Measurements from ENCODE around the gene SSTR4. TPM values are rescaled to one million over a fixed set of nuclear protein-coding genes. Genes with fewer than 3 reads are reported as not detected.

SSTR4 gene
- polyA plus RNA-seq, 1 experiment, result not detected

GRCh38 chr20:23018432-23018831 lies 16.7 kb upstream of the SSTR4 start:
- H3K36me3 ChIP-seq (ENCODE audit: control insufficient read depth, insufficient read depth, low read length), result no peaks in the 10 kb centered on the region
- no peaks in the 10 kb centered on the region for H3K27me3 ChIP-seq (ENCODE audit: control insufficient read depth, insufficient read depth, low read length)
- no peak overlapping the region for H3K4me3 ChIP-seq (ENCODE audit: low read depth, low read length)
- ChIA-PET CTCF (interaction anchor here (0.9 kb wide), 1 partner anchor 217 kb away, joined by 3 read pairs; no protein-coding TSS in a partner anchor), POLR2A (no interaction called here)
- TF ChIP-seq, protein P1, sequence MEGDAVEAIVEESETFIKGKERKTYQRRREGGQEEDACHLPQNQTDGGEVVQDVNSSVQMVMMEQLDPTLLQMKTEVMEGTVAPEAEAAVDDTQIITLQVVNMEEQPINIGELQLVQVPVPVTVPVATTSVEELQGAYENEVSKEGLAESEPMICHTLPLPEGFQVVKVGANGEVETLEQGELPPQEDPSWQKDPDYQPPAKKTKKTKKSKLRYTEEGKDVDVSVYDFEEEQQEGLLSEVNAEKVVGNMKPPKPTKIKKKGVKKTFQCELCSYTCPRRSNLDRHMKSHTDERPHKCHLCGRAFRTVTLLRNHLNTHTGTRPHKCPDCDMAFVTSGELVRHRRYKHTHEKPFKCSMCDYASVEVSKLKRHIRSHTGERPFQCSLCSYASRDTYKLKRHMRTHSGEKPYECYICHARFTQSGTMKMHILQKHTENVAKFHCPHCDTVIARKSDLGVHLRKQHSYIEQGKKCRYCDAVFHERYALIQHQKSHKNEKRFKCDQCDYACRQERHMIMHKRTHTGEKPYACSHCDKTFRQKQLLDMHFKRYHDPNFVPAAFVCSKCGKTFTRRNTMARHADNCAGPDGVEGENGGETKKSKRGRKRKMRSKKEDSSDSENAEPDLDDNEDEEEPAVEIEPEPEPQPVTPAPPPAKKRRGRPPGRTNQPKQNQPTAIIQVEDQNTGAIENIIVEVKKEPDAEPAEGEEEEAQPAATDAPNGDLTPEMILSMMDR (IDR thresholded peaks at IDR 0.05; ENCODE audit: insufficient read depth, low read depth, low read length), result no peak
- no peak for DNase-seq (ENCODE audit: low read depth)

GRCh38 chr20:23018941-23019340 lies 16.2 kb upstream of the SSTR4 start:
- H3K4me3 ChIP-seq (ENCODE audit: low read depth, low read length), result no peak overlapping the region
- TF ChIP-seq, protein P1 (IDR thresholded peaks at IDR 0.05; ENCODE audit: insufficient read depth, low read depth, low read length), result no peak
- no peaks in the 10 kb centered on the region for H3K27me3 ChIP-seq (ENCODE audit: control insufficient read depth, insufficient read depth, low read length)
- CTCF ChIA-PET, result interaction anchor here (0.9 kb wide), 1 partner anchor 216 kb away, joined by 3 read pairs; no protein-coding TSS in a partner anchor
- POLR2A ChIA-PET, result no interaction called here
- DNase-seq (ENCODE audit: low read depth), result no peak
- no peaks in the 10 kb centered on the region for H3K36me3 ChIP-seq (ENCODE audit: control insufficient read depth, insufficient read depth, low read length)

DNA sequence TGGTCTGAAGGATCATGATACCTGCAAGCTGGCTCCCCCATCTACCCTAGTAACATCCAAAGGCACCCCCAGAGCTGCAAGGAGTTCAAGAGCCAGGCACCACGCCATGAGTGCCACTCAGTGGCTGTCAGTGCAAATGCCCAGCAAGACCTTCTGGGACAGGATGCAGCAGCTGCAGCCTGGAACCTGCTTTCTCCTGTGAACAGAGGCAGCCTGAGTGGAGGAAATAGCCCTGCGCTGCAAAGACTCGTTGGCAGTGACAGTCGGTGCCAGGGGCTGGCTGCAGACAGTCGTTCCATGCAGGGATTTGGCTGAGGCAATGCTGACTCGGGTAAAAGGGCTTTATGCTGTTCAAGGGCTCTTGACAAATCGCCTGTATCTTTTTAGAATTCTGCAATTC lies 15.7 kb upstream of the SSTR4 start:
- no peak for DNase-seq (ENCODE audit: low read depth)
- H3K27me3 ChIP-seq (ENCODE audit: control insufficient read depth, insufficient read depth, low read length), result no peaks in the 10 kb centered on the region
- no peaks in the 10 kb centered on the region for H3K36me3 ChIP-seq (ENCODE audit: control insufficient read depth, insufficient read depth, low read length)
- ChIA-PET POLR2A (no interaction called here), CTCF (no interaction called here)
- no peak overlapping the region for H3K4me3 ChIP-seq (ENCODE audit: low read depth, low read length)
- TF ChIP-seq, protein P1 (IDR thresholded peaks at IDR 0.05; ENCODE audit: insufficient read depth, low read depth, low read length), result no peak

- no peak for DNase-seq (ENCODE audit: low read depth)
- CTCF ChIA-PET, result no interaction called here
- POLR2A ChIA-PET, result no interaction called here
- Histone ChIP-seq H3K36me3 (ENCODE audit: control insufficient read depth, insufficient read depth, low read length) (no peaks in the 10 kb centered on the region), H3K4me3 (ENCODE audit: low read depth, low read length) (no peak overlapping the region), H3K27me3 (ENCODE audit: control insufficient read depth, insufficient read depth, low read length) (no peaks in the 10 kb centered on the region)
- TF ChIP-seq, protein P1 (IDR thresholded peaks at IDR 0.05; ENCODE audit: insufficient read depth, low read depth, low read length), result no peak
Observed at GRCh38 chr20:23020230-23021018, 14.7 kb upstream of the SSTR4 start.

DNA sequence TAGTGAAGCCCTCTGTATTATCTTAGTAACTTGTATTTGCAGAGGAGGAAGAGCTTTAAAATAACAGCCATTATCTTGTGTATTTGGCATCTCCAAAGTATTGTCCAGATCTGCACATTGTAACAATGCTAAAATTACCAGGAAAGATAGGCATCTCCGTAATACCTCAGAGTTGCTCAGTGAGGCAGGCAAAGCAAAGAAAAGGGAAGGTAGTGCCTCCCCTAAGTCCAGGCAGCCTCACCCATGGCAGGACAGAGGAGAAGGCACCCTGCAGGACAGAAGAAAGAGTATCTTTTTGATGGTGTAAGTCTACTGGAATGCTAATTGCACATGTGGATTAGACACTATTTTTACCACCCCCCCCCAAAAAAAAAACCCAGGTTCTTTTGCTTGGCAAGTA lies 13.6 kb upstream of the SSTR4 start:
- ChIA-PET CTCF (no interaction called here), POLR2A (no interaction called here)
- DNase-seq (ENCODE audit: low read depth), result no peak
- TF ChIP-seq, protein P1 (IDR thresholded peaks at IDR 0.05; ENCODE audit: insufficient read depth, low read depth, low read length), result no peak
- H3K4me3 ChIP-seq (ENCODE audit: low read depth, low read length), result no peak overlapping the region
- no peaks in the 10 kb centered on the region for H3K27me3 ChIP-seq (ENCODE audit: control insufficient read depth, insufficient read depth, low read length)
- no peaks in the 10 kb centered on the region for H3K36me3 ChIP-seq (ENCODE audit: control insufficient read depth, insufficient read depth, low read length)

Data from BJ (cell line).